GM19193 (cell line): ENCODE results near the gene MUS81.
A peak's percentile ranks its signal among the peaks of the same experiment; 100 is the strongest.

ENCODE experiments used
- POLR2A ChIP-seq: IDR thresholded peaks from 4 replicates; pipeline ENCODE4 v1.6.1; 2011; ENCODE audit not compliant: insufficient read depth, insufficient read length; ENCODE audit errors: extremely low read depth

MUS81 gene, protein sequence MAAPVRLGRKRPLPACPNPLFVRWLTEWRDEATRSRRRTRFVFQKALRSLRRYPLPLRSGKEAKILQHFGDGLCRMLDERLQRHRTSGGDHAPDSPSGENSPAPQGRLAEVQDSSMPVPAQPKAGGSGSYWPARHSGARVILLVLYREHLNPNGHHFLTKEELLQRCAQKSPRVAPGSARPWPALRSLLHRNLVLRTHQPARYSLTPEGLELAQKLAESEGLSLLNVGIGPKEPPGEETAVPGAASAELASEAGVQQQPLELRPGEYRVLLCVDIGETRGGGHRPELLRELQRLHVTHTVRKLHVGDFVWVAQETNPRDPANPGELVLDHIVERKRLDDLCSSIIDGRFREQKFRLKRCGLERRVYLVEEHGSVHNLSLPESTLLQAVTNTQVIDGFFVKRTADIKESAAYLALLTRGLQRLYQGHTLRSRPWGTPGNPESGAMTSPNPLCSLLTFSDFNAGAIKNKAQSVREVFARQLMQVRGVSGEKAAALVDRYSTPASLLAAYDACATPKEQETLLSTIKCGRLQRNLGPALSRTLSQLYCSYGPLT

DNA sequence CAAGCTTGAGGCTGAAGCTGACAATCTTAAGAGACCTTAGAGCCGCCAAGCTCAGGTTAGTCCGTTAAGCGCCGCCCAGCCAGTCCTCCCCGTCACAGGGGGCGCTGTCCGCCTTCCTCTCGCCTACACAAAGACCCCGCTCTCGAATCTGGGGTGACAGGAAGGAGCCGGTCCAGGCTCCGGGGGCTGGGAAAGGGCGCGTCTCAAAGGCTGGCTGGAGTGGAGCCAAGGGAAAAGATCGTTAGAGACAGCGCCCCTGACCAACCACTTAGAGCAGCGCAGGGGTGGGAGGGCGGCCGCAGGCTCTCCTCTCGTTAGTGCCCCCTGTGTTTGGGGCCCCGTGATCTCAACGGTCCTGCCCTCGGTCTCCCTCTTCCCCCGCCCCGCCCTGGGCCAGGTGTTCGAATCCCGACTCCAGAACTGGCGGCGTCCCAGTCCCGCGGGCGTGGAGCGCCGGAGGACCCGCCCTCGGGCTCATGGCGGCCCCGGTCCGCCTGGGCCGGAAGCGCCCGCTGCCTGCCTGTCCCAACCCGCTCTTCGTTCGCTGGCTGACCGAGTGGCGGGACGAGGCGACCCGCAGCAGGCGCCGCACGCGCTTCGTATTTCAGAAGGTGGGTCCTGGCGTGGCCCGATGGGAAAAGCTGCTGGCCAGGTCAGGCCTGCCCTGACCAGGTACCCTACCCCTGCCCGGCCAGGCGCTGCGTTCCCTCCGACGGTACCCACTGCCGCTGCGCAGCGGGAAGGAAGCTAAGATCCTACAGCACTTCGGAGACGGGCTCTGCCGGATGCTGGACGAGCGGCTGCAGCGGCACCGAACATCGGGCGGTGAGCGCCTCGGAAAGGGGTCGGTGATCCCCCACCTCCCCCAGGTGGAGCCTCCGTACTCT, at the start of gene MUS81:
MUS81 (plus strand) TSS at position 156 of the 887 bp plus-strand sequence; CDS start at position 477, 321 bp downstream.
- TF ChIP-seq POLR2A = peak; percentile 80

DNA sequence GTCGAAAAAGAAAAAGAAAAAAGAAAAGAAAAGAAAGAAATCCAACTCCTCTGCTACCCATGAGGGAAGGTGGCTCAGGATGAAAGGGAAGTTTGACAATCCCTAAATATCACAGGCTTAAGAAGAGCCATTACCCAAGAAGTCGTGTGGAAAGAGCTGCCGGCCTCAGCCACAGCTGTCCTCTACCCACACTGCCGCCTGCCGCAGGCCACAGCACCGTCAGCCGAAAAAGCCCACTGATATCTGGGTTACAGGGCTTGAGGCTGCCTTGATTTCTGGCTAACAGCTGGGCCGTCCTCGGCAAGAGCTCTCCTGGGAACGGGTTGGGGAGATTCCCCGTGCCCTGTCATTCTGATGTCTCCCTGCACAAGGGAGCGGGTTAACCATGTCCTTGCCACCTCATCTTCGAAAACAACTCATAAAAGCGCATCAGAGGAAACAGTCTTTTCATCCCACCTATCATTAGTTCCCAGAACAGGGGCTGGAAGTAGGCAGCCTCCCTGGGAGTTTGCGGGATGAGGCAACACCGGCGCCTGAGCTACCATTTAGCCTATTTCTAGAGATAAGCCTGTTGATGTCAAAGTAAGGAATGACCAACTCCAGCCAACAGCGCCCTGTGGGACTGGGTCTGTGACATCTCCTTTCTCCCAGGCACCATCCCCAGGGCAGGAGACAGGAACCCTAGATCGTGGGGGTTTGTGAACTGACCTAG, 48.3 kb upstream of the MUS81 start:
- no peak for TF ChIP-seq POLR2A

DNA sequence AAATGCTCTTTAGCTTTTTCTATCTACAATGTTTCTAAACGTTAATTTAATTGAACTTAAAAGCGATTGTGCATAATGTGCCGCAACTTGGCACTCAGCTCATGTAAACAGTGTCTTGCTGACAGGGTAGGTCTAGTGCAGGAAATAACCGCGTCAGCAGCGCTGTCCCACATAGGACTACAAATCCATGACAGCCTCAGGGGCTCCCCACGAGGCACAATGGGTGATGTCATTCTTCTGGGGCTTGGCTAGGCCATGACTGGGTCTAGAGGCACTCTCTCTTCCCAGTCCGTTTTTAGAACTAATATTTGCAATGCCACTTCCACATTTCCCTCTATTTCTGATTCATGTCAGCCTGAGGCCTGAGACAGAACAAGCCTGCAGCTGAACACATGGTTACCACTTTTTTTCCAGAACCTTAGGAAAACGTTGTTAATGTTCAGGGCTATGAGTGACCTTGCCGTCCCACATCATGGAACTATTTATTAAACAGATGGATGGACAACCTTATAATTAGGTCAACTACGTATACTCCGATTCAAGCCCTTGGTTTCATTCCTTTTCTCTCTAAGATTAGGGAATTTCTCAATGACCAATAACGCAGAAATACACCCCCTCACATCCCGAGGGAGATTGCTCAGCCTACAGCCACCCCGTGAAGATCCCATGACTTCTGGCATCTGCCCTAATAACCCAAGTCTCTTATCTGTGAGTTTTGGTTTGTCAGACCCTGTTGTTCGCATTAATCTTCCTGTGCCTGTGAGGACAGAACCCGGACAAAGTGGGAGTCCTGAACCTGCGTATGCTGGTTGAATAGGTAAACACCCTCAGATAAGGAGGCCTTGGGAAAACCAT, 45.9 kb upstream of the MUS81 start:
- no peak for TF ChIP-seq POLR2A

DNA sequence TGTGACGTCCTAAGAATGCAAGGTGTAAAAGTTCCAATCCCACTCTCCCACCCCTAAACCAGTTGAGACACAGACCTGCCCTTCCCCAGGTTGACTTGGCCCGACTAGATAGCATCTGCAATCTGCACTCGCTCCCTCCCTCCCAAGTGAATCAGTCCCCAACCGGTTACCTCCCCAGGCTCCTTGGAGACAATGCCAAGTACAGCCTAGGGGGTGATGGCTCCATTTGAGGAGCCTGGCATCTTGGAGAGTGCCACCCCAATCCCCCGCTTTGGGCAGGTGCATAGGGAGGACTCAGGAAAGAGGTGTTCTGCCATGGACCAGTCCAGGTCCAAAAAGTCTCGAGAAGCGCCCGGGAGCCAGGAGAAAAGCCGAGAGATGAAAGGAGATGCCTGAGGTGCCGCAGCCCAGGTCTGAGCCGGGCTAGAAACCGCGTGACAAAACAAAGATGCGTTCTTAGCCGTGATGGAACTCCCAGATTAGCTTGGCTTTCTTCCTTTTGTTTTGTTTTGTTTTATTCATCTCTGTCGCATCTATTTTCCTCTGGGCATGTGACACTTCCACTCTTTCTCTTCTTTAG, 45.2 kb upstream of the MUS81 start:
- TF ChIP-seq POLR2A = no peak

DNA sequence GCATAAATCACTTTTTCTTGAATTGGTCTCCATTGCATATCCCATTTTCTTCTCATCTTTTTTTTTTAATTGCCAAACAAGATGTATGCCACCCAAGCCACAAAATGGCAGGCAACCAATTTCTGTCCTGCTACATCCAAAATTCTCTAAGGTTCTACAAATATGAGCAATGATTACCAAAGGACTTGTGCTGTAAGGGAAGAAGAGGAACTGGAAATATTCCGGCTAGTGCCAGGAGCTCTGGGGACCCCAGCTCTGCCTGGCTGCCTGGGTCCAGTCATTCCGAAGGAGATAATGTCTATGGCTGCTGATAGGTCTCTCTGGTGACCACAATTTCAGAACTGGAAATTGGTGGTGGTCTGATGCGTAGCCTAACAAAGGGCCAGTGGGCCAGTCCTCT, 43.5 kb upstream of the MUS81 start:
- TF ChIP-seq POLR2A = no peak

DNA sequence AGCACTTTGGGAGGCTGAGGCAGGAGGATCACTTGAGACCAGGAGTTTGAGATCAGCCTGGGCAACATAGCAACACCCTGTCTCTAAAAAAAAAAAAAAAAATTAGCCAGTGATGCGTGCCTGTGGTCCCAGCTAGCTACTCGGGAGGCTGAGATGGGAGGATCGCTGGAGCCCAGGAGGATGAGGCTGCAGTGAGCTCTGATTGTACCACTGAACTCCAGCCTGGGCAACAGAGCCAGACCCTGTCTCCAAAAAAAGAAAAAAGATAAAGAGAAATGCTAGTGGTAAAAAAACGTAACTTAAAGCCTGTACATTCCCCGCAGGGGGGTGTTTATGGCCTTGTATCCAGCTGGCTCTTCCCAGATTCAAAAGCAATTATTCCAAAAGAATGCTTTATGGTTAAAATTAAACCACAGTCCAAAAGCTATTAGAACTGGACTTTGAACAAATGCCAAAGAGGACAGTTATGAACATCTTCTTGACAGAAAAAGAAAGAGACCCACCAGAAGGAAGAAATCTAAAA, 42.9 kb upstream of the MUS81 start:
- TF ChIP-seq POLR2A = no peak

DNA sequence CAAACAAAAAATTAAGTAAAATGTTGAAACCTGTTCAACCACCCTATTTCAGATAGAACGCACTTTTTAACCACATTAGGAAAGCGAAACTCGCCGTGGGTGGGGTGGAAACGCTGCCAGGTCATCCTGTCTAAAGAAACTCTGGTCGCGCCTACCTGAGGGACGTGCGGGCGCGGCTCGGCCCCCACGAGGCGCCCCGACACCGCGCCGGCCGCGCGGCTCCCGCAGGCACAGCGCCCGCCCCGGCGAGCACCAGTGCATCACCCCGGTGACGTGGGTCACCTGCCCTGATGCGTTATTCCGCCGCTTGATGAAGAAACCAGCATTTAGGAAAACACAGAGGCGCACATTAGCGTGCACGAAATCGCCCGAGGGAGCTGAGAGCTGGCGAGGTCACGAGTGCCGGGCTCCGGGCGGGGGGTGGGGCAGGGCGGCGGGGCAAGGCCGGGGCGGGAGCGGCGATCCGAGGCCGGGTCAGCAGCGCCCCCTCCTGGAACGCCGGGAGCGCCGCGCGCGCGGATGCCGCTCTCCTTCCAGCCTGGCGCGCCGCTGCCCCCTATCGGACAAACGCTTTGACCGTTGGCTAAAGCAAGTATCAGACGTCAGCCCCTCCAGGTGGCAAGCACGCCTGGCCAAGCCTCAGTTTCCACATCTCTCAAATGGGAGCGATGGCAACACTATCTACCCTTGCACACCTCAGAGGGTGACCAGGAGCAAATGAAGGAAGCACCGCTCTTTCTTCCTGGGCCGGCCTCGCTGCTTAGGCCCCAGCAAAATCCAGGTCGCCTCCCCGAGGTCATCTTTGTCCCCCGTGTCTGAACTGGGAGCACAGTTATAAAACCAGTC, 42.2 kb upstream of the MUS81 start:
- no peak for TF ChIP-seq POLR2A

DNA sequence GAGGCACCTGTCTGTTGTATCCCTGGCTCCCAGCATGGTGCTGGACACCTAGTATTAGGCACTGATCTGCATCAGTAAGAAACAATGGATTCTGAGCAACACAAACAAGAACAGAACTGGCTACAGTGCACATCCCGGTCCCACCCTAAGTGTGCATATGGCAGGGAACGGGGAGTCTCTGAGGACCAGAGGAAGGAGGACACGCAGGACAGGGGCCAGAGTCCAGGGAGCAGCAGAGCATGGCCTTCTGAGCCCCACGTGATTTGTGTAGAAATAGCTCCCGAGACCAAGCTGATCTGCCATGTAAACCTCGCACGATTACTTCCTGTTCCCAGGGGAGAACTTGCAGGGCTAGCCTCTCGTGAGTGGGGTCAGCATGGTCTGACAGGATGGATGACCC, 39.1 kb upstream of the MUS81 start:
- TF ChIP-seq POLR2A = no peak

DNA sequence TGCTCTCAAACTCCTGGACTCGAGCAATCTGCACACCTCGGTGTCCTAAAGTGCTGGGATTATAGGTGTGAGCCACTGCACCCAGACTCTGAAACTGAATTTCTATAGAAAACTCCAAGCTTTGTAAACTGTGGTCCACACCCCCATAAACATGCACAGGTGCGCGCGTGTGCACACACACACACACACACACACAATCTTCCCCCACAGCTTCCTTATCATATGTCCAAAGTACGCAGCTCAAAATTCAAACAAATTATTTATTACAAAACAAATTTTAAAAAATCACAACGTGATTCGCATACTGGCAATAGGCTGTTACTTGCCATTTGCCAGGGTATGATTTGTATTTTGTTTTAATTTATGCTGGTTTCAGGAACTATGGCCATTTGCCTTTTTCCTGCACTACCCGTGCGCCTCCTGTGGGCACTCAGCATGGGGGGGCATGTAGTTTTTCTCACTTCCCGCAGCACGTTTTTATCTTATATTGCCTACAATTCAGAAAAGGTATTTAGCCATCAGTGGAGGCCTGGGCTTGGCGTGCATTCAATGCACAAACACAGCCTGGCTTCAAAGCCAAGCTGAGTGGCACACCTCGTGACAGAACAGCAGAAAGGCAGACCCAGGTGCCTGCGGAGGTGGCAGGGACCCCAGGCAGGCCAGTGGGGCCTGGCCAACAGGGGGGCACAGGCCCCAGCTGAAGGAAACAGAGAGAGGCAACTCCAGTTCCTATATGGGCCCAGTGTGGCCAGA, 37.3 kb upstream of the MUS81 start:
- no peak for TF ChIP-seq POLR2A

DNA sequence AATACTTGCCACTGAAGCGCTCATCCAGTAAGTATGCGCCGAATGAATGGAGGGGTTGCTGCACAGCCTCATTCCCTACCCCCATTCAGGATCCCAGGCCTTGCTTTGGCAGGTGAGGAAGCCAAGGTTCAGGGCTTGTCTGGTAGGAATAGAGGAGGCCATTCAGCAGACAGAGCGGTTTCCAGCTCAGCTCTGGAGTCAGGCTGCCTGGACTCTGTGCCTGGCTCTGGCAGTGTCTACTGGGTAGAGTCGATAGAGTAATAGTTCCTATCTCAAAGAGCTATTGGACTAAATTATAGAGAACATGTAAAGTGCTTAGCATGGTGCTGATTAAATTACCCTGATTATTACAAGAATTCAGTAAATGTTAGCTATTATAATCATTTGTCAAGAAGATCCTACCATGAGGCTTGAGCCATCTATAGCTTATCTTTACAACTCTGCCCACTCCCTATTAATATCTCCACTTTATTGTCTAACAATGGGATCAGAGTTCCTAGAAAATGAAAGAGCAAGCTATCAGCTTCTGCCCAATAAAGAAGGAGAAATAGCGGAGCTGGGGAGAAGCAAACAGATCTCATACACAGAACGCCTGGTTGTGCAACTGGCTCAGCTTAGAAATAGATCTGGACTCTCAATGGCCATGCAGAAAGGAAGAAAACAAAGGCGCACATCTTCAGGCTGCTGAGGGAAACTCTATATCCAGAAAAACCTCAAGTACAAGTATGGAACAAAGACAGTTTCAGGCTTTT, 33.1 kb upstream of the MUS81 start:
- no peak for TF ChIP-seq POLR2A

DNA sequence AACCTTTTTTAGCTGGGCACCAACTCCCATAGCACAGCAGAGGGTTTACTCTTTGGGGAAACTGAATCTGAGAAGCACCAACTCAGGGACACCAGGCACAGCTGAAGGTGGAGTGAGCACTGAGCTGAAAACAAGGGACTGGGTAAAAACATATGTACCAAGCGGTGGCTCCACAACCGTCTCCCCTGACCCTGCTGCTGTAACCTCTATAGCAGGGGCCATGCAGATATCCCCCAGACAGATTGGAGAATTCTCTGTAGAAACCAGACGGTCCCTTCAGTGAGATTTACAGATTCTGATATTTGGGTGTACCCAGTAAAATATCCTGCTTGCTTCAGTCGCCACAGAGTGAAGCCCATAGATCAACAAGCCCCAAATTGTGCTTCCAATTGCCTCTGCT, 30.8 kb upstream of the MUS81 start:
- no peak for TF ChIP-seq POLR2A
